Measurements from ENCODE around the gene ETS2.

Gene ETS2

DNA sequence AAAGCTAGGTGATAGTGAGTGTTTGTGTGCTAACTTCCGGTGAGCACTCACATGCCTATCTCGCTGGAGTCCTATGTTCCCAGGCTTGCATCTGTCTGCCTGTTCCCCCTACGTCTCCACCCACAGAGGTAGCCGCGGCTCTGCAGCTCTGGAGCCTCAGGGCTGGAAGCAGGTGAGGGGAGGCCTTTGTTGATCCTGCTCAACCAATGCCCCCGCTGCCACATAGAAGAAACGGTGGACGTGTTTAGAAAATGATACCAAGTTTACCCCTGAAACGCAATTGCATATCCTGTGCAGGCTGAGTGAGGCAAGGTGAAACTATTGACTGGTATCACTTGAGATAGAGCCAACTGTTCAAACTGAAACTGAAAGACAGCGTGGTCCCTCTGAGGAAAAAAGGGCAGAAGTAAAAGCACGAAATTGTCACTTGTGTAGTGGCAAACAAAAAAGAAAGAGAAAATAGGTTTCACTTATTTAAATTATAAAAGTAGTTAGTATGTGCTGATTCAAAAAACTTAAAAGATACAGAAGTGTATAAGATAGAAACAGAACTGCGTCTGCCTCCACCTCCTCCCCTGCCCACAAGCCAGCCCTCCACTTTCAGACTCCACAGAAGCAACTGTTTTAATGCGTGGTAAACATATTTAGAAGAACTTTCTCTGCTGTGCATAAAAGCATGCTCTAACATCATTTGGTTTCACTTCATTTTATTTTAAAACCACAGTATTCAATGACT, 38.6 kb upstream of the ETS2 start:
- TF ChIP-seq EGR1 (IDR thresholded peaks at IDR 0.05) = no peak
- no peak for TF ChIP-seq TEAD4 (IDR thresholded peaks at IDR 0.05)
- TF ChIP-seq NFIC (IDR thresholded peaks at IDR 0.05) = no peak
- no peak for TF ChIP-seq RAD21 (IDR thresholded peaks at IDR 0.05; ENCODE audit: low read depth)
- no peak for TF ChIP-seq MAX (IDR thresholded peaks at IDR 0.05)
- no peak for TF ChIP-seq TCF12 (IDR thresholded peaks at IDR 0.05; ENCODE audit: low read depth)
- TF ChIP-seq, protein P1, sequence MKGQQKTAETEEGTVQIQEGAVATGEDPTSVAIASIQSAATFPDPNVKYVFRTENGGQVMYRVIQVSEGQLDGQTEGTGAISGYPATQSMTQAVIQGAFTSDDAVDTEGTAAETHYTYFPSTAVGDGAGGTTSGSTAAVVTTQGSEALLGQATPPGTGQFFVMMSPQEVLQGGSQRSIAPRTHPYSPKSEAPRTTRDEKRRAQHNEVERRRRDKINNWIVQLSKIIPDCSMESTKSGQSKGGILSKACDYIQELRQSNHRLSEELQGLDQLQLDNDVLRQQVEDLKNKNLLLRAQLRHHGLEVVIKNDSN (IDR thresholded peaks at IDR 0.05) = no peak

DNA sequence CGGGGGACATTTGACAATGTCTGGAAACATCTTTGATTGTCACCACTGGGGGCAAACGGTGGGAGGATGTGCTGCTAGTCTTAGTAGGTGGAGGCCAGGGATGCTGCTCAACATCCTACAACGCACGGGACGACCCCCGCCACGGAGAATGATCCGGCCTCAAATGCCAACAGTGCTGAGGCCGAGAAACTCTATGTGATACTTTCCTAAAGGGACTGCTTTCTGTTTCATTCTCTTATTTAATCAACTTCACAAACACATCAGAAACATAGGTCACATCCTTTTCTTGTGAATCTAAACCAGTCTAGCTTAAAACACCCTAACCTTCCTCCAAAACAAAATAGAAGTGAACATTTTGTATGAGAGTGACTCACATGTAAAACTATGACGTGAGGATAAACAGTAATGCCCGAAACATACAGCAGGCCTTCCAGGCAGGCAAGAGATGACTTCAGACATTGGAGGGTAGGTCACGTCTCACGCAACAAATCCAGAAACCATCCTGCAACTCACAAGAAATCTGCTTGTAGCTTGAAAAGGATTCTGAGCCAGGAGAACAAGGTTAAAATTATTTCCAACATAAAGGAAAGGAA, 37.2 kb upstream of the ETS2 start:
- TF ChIP-seq EP300 (IDR thresholded peaks at IDR 0.05; ENCODE audit: borderline replicate concordance) (no peak), CREB1 (IDR thresholded peaks at IDR 0.05; ENCODE audit: low read depth) (no peak), ZBTB7A (IDR thresholded peaks at IDR 0.05; ENCODE audit: low read depth) (no peak)

GRCh38 chr21:38769191-38769780, 36.4 kb upstream of the ETS2 start:
- no peak for TF ChIP-seq EP300 (IDR thresholded peaks at IDR 0.05; ENCODE audit: borderline replicate concordance)
- TF ChIP-seq, protein P1 (IDR thresholded peaks at IDR 0.05) = no peak
- TF ChIP-seq TEAD4 (IDR thresholded peaks at IDR 0.05) = no peak
- no peak for TF ChIP-seq MAX (IDR thresholded peaks at IDR 0.05)
- TF ChIP-seq RAD21 (IDR thresholded peaks at IDR 0.05; ENCODE audit: low read depth) = no peak
- no peak for TF ChIP-seq TCF12 (IDR thresholded peaks at IDR 0.05; ENCODE audit: low read depth)
- TF ChIP-seq YY1 (IDR thresholded peaks at IDR 0.05; ENCODE audit: low read depth) = no peak
- no peak for TF ChIP-seq FOXM1 (IDR thresholded peaks at IDR 0.05; ENCODE audit: borderline replicate concordance, low read depth)
- TF ChIP-seq, protein P2, sequence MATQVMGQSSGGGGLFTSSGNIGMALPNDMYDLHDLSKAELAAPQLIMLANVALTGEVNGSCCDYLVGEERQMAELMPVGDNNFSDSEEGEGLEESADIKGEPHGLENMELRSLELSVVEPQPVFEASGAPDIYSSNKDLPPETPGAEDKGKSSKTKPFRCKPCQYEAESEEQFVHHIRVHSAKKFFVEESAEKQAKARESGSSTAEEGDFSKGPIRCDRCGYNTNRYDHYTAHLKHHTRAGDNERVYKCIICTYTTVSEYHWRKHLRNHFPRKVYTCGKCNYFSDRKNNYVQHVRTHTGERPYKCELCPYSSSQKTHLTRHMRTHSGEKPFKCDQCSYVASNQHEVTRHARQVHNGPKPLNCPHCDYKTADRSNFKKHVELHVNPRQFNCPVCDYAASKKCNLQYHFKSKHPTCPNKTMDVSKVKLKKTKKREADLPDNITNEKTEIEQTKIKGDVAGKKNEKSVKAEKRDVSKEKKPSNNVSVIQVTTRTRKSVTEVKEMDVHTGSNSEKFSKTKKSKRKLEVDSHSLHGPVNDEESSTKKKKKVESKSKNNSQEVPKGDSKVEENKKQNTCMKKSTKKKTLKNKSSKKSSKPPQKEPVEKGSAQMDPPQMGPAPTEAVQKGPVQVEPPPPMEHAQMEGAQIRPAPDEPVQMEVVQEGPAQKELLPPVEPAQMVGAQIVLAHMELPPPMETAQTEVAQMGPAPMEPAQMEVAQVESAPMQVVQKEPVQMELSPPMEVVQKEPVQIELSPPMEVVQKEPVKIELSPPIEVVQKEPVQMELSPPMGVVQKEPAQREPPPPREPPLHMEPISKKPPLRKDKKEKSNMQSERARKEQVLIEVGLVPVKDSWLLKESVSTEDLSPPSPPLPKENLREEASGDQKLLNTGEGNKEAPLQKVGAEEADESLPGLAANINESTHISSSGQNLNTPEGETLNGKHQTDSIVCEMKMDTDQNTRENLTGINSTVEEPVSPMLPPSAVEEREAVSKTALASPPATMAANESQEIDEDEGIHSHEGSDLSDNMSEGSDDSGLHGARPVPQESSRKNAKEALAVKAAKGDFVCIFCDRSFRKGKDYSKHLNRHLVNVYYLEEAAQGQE (IDR thresholded peaks at IDR 0.05; ENCODE audit: low read depth) = no peak
- TF ChIP-seq ZBTB7A (IDR thresholded peaks at IDR 0.05; ENCODE audit: low read depth) = no peak
- TF ChIP-seq NFIC (IDR thresholded peaks at IDR 0.05) = no peak

DNA sequence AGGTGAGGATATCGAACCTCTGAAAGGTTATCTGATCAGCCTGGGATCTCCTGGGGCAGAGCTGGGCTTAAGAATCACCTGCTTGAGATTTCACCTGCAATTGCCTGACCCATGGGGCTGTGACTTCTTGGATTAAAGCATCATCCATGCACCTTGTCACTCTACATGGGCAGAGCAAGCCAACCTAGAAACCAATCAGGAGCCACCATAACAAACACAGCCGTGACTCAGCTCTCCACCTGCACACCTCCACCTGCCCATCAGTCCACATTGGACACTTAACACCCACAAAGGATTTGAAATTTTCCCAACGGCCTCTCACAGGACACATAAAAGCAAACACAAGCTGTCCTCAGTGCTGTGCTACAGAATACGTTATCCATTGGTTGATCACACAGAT, 35.1 kb upstream of the ETS2 start:
- no peak for TF ChIP-seq TCF12 (IDR thresholded peaks at IDR 0.05; ENCODE audit: low read depth)
- TF ChIP-seq TEAD4 (IDR thresholded peaks at IDR 0.05) = no peak
- TF ChIP-seq EP300 (IDR thresholded peaks at IDR 0.05; ENCODE audit: borderline replicate concordance) = no peak
- TF ChIP-seq ZBTB7A (IDR thresholded peaks at IDR 0.05; ENCODE audit: low read depth) = no peak
- TF ChIP-seq, protein P1 (IDR thresholded peaks at IDR 0.05) = no peak
- TF ChIP-seq CREB1 (IDR thresholded peaks at IDR 0.05; ENCODE audit: low read depth) = no peak
- TF ChIP-seq CEBPB (IDR thresholded peaks at IDR 0.05) = no peak
- TF ChIP-seq MAX (IDR thresholded peaks at IDR 0.05) = no peak
- no peak for TF ChIP-seq RAD21 (IDR thresholded peaks at IDR 0.05; ENCODE audit: low read depth)
- TF ChIP-seq, protein P2 (IDR thresholded peaks at IDR 0.05; ENCODE audit: low read depth) = no peak
- no peak for TF ChIP-seq EGR1 (IDR thresholded peaks at IDR 0.05)
- TF ChIP-seq YY1 (IDR thresholded peaks at IDR 0.05; ENCODE audit: low read depth) = no peak
- no peak for TF ChIP-seq TAF1 (IDR thresholded peaks at IDR 0.05; ENCODE audit: low read depth)
- TF ChIP-seq FOXM1 (IDR thresholded peaks at IDR 0.05; ENCODE audit: borderline replicate concordance, low read depth) = no peak
- no peak for TF ChIP-seq NFIC (IDR thresholded peaks at IDR 0.05)

DNA sequence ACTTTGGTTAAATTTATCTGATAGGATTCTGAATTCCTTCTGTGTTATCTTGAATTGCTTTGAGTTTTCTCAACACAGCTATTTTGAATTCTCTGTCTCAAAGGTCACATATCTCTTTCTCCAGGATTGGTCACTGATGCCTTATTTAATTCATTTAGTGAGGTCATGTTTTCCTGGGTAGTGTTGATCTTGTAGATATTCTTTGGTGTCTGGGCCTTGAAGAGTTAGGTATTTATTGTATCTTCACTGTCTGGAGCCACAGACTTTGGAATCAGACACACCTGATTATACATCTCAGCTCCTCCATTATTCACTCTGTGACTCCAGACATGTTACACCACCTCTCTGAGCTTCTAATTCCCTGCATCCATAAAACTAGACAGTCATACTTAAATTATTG, 34.2 kb upstream of the ETS2 start:
- TF ChIP-seq CREB1 (IDR thresholded peaks at IDR 0.05; ENCODE audit: low read depth) = no peak
- no peak for TF ChIP-seq RAD21 (IDR thresholded peaks at IDR 0.05; ENCODE audit: low read depth)
- TF ChIP-seq ZBTB7A (IDR thresholded peaks at IDR 0.05; ENCODE audit: low read depth) = no peak
- no peak for TF ChIP-seq FOXM1 (IDR thresholded peaks at IDR 0.05; ENCODE audit: borderline replicate concordance, low read depth)
- no peak for TF ChIP-seq MAX (IDR thresholded peaks at IDR 0.05)
- TF ChIP-seq, protein P2 (IDR thresholded peaks at IDR 0.05; ENCODE audit: low read depth) = no peak
- no peak for TF ChIP-seq EP300 (IDR thresholded peaks at IDR 0.05; ENCODE audit: borderline replicate concordance)
- TF ChIP-seq CEBPB (IDR thresholded peaks at IDR 0.05) = no peak
- no peak for TF ChIP-seq YY1 (IDR thresholded peaks at IDR 0.05; ENCODE audit: low read depth)
- TF ChIP-seq TEAD4 (IDR thresholded peaks at IDR 0.05) = no peak
- no peak for TF ChIP-seq EGR1 (IDR thresholded peaks at IDR 0.05)
- no peak for TF ChIP-seq NFIC (IDR thresholded peaks at IDR 0.05)
- TF ChIP-seq, protein P1 (IDR thresholded peaks at IDR 0.05) = no peak
- no peak for TF ChIP-seq TCF12 (IDR thresholded peaks at IDR 0.05; ENCODE audit: low read depth)

Measured in Ishikawa (cell line).